ENCODE data around the gene TEP1.

DNA sequence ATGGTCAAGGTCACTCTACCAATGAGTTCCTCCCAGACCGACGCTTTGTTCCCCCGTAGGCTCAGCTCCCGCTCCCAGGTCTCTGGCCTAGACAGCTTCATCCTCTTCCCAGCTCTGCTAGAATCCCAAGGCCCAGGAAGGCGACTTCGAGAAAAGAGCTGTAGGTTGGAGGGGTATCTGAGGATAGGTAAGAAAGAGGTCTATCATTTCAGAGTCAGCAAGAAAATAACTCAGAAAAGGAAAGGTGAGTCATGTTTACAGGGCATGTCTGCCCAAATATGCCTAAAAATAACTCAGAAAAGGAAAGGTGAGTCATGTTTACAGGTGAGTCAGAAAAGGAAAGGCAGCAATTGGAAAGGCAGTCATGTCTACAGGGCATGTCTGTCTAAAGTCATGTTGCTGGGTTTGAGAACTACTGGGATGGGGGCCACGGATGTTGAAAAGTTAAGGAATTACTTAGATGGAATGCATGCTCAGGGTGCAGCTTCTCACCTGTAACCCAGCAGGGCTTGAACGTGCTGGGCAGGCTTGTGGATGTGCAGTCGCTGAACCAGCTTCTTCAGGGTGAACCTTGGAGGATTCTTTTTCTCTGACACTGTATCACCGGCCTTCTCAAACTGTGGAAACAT is 12.2 kb downstream of the TEP1 start:
- TF ChIP-seq, protein P1, sequence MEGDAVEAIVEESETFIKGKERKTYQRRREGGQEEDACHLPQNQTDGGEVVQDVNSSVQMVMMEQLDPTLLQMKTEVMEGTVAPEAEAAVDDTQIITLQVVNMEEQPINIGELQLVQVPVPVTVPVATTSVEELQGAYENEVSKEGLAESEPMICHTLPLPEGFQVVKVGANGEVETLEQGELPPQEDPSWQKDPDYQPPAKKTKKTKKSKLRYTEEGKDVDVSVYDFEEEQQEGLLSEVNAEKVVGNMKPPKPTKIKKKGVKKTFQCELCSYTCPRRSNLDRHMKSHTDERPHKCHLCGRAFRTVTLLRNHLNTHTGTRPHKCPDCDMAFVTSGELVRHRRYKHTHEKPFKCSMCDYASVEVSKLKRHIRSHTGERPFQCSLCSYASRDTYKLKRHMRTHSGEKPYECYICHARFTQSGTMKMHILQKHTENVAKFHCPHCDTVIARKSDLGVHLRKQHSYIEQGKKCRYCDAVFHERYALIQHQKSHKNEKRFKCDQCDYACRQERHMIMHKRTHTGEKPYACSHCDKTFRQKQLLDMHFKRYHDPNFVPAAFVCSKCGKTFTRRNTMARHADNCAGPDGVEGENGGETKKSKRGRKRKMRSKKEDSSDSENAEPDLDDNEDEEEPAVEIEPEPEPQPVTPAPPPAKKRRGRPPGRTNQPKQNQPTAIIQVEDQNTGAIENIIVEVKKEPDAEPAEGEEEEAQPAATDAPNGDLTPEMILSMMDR (IDR thresholded peaks at IDR 0.05) = no peak
- TF ChIP-seq POLR2AphosphoS5 (IDR thresholded peaks at IDR 0.05; ENCODE audit: low read depth, low read length) (no peak), REST (IDR thresholded peaks at IDR 0.05; ENCODE audit: insufficient read depth in 1 of 2, low read depth in 2 of 2, low read length in 1 of 2) (no peak)
